Measurements from ENCODE around the gene COMMD8. TPM values are rescaled to one million over a fixed set of nuclear protein-coding genes. Genes with fewer than 3 reads are reported as not detected.

The COMMD8 gene
- total RNA-seq, 5 donors from 2014 or later (not counting 1 experiment from before 2014, with no cell fraction given): 8.2 to 17.0 (median 15.7) TPM

DNA sequence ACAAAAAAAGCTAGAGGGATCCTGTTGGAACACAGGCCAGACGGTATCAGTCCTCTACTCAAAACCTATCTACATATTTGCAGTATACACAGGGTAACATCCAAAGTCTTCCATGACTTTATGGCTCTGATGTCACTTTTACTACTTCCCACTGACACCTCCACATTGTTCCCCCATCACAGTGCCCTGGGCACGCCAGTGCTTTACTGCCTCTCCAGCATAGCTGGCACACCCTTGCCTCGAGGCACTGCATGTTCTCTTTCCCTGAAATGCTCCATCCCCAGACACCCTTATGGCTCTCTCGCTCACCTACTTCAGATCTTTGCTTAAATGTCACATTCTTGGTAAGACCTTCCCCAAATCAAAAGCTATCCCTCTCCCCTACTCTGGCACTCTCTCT is 15.3 kb upstream of the COMMD8 start:
- H3K4me3 ChIP-seq (ENCODE audit: control insufficient read depth in 1 of 2, extremely low read depth in 1 of 2, low read length in 1 of 2): no peak overlapping the region
- H3K4me1 ChIP-seq (ENCODE audit: control insufficient read depth in 1 of 2, extremely low read depth in 1 of 2, insufficient read depth in 2 of 2, low read length in 2 of 2): no peaks in the 10 kb centered on the region
- no peaks in the 10 kb centered on the region for H3K36me3 ChIP-seq (ENCODE audit: control insufficient read depth in 2 of 2, extremely low read depth in 1 of 2, insufficient read depth in 1 of 2, low read length in 1 of 2)
- ChIA-PET CTCF (interaction anchor here in 1 of 2 donors (1.4 kb wide), 1 partner anchor 20 kb away, joined by 3 read pairs; no protein-coding TSS in a partner anchor), POLR2A (no interaction called here)
- DNase-seq (no peak), ATAC-seq (replicated peaks in 1 of 4) (no peak)
- H3K27me3 ChIP-seq (replicated peaks in 1 of 2; ENCODE audit: control insufficient read depth in 2 of 2, extremely low read depth in 1 of 2, insufficient read depth in 2 of 2, low read length in 1 of 2): no peaks in the 10 kb centered on the region
- H3K27ac ChIP-seq (ENCODE audit: low read length): no peak overlapping the region
- no peaks in the 10 kb centered on the region for H3K9me3 Mint-ChIP-seq
- H3K27ac Mint-ChIP-seq: no peak overlapping the region
- no peaks in the 10 kb centered on the region for H3K36me3 Mint-ChIP-seq
- peaks cover 7 to 8% (median 8%) of the 10 kb centered on the region in 3 donors for H3K4me1 Mint-ChIP-seq
- H3K4me3 Mint-ChIP-seq: no peak overlapping the region
- WGBS (ENCODE audit: insufficient coverage): 79% methylated on average over 4 of the region's 4 CpGs
- H3K27me3 Mint-ChIP-seq: peaks cover 3 to 6% of the 10 kb centered on the region in 2 donors
- no peaks in the 10 kb centered on the region for H3K9me3 ChIP-seq

- Mint-ChIP-seq H3K9me3 (no peaks in the 10 kb centered on the region), H3K27ac (no peak overlapping the region), H3K36me3 (no peaks in the 10 kb centered on the region), H3K27me3 (peaks cover 6% of the 10 kb centered on the region in 2 donors), H3K4me3 (no peak overlapping the region), H3K4me1 (no peaks in the 10 kb centered on the region)
- WGBS (ENCODE audit: insufficient coverage): 100% methylated on average over 1 of the region's 1 CpG
- H3K4me3 ChIP-seq (ENCODE audit: control insufficient read depth in 1 of 2, extremely low read depth in 1 of 2, low read length in 1 of 2): no peak overlapping the region
- no peak overlapping the region for H3K27ac ChIP-seq (ENCODE audit: low read length)
- ATAC-seq (replicated peaks in 1 of 4) (no peak), DNase-seq (no peak)
- no peaks in the 10 kb centered on the region for H3K36me3 ChIP-seq (ENCODE audit: control insufficient read depth in 2 of 2, extremely low read depth in 1 of 2, insufficient read depth in 1 of 2, low read length in 1 of 2)
- H3K27me3 ChIP-seq (replicated peaks in 1 of 2; ENCODE audit: control insufficient read depth in 2 of 2, extremely low read depth in 1 of 2, insufficient read depth in 2 of 2, low read length in 1 of 2): no peaks in the 10 kb centered on the region
- ChIA-PET POLR2A (no interaction called here), CTCF (no interaction called here)
- H3K9me3 ChIP-seq: no peaks in the 10 kb centered on the region
- no peaks in the 10 kb centered on the region for H3K4me1 ChIP-seq (ENCODE audit: control insufficient read depth in 1 of 2, extremely low read depth in 1 of 2, insufficient read depth in 2 of 2, low read length in 2 of 2)
Observed at GRCh38 chr4:47475411-47475810, 11.9 kb upstream of the COMMD8 start.

DNA sequence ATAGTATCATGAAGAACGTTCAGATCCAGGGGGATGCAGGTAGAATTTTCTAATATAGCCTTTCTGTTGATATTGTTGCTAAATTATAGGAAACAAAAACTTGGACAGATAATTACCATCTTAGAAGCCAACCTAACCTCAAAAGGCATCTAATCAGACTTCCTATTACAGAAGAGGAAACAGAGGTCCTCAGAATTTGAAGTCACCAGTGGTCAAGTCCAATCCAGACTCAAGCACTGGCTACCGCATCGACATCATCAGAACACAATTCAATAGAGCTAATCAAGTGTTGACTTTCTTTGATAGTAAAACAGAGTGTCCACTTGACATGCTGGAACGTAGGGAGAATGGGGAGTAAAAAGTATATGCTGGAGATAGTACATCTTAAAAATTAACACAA is 11.3 kb upstream of the COMMD8 start:
- no peak for DNase-seq
- ATAC-seq (replicated peaks in 1 of 4): no peak
- ChIA-PET CTCF (no interaction called here), POLR2A (no interaction called here)
- no peaks in the 10 kb centered on the region for H3K36me3 ChIP-seq (ENCODE audit: control insufficient read depth in 2 of 2, extremely low read depth in 1 of 2, insufficient read depth in 1 of 2, low read length in 1 of 2)
- H3K9me3 Mint-ChIP-seq: no peaks in the 10 kb centered on the region
- no peak overlapping the region for H3K4me3 Mint-ChIP-seq
- no peaks in the 10 kb centered on the region for H3K4me1 ChIP-seq (ENCODE audit: control insufficient read depth in 1 of 2, extremely low read depth in 1 of 2, insufficient read depth in 2 of 2, low read length in 2 of 2)
- no peak overlapping the region for H3K4me3 ChIP-seq (ENCODE audit: control insufficient read depth in 1 of 2, extremely low read depth in 1 of 2, low read length in 1 of 2)
- no peak overlapping the region for H3K27ac Mint-ChIP-seq
- WGBS (ENCODE audit: insufficient coverage): no CpG with 5 or more reads among the region's 4 CpGs
- no peaks in the 10 kb centered on the region for H3K4me1 Mint-ChIP-seq
- H3K27me3 ChIP-seq (replicated peaks in 1 of 2; ENCODE audit: control insufficient read depth in 2 of 2, extremely low read depth in 1 of 2, insufficient read depth in 2 of 2, low read length in 1 of 2): no peaks in the 10 kb centered on the region
- H3K27ac ChIP-seq (ENCODE audit: low read length): no peak overlapping the region
- H3K9me3 ChIP-seq: no peaks in the 10 kb centered on the region
- no peaks in the 10 kb centered on the region for H3K36me3 Mint-ChIP-seq
- peaks cover 6% of the 10 kb centered on the region in 2 donors for H3K27me3 Mint-ChIP-seq

GRCh38 chr4:47473141-47473750 is 9.7 kb upstream of the COMMD8 start:
- ChIA-PET POLR2A (no interaction called here), CTCF (interaction anchor here in 1 of 2 donors (0.6 to 1.2 kb wide), 2 partner anchors 10 to 18 kb away, joined by 4 read pairs; partner anchors contain the start of gene COMMD8)
- H3K36me3 ChIP-seq (ENCODE audit: control insufficient read depth in 2 of 2, extremely low read depth in 1 of 2, insufficient read depth in 1 of 2, low read length in 1 of 2): no peaks in the 10 kb centered on the region
- WGBS (ENCODE audit: insufficient coverage): 100% methylated on average over 1 of the region's 3 CpGs
- Mint-ChIP-seq H3K27ac (no peak overlapping the region), H3K4me3 (no peak overlapping the region), H3K4me1 (no peaks in the 10 kb centered on the region), H3K36me3 (no peaks in the 10 kb centered on the region), H3K27me3 (peaks cover 0 to 3% of the 10 kb centered on the region in 2 donors), H3K9me3 (no peaks in the 10 kb centered on the region)
- H3K27ac ChIP-seq (ENCODE audit: low read length): no peak overlapping the region
- no peaks in the 10 kb centered on the region for H3K9me3 ChIP-seq
- no peaks in the 10 kb centered on the region for H3K27me3 ChIP-seq (replicated peaks in 1 of 2; ENCODE audit: control insufficient read depth in 2 of 2, extremely low read depth in 1 of 2, insufficient read depth in 2 of 2, low read length in 1 of 2)
- ATAC-seq (replicated peaks in 1 of 4) (no peak), DNase-seq (no peak)
- no peaks in the 10 kb centered on the region for H3K4me1 ChIP-seq (ENCODE audit: control insufficient read depth in 1 of 2, extremely low read depth in 1 of 2, insufficient read depth in 2 of 2, low read length in 2 of 2)
- H3K4me3 ChIP-seq (ENCODE audit: control insufficient read depth in 1 of 2, extremely low read depth in 1 of 2, low read length in 1 of 2): no peak overlapping the region

DNA sequence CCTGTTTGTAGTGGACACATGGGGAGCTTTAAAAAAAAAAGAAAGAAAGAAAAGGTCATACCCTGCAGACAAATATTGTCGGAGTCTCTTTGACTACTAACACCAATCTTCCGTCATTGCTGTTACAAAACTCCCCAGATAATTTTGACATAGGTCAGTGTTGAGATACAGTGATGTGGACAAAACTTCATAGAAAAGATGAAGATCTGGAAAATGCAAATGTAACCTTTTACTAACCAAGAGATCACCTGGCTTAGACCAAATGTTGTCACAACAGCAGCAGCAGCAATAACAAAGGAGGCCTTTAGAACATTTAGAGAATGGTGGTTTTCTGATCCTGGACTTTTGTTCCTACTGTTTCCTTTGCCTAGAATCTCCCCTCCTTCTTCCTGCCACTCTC is 8.1 kb upstream of the COMMD8 start:
- no peaks in the 10 kb centered on the region for H3K4me1 ChIP-seq (ENCODE audit: control insufficient read depth in 1 of 2, extremely low read depth in 1 of 2, insufficient read depth in 2 of 2, low read length in 2 of 2)
- no peaks in the 10 kb centered on the region for H3K9me3 ChIP-seq
- Mint-ChIP-seq H3K27me3 (peaks cover 0 to 3% of the 10 kb centered on the region in 2 donors), H3K36me3 (no peaks in the 10 kb centered on the region), H3K27ac (no peak overlapping the region), H3K4me3 (no peak overlapping the region), H3K4me1 (no peaks in the 10 kb centered on the region), H3K9me3 (no peaks in the 10 kb centered on the region)
- H3K4me3 ChIP-seq (ENCODE audit: control insufficient read depth in 1 of 2, extremely low read depth in 1 of 2, low read length in 1 of 2): no peak overlapping the region
- no peaks in the 10 kb centered on the region for H3K36me3 ChIP-seq (ENCODE audit: control insufficient read depth in 2 of 2, extremely low read depth in 1 of 2, insufficient read depth in 1 of 2, low read length in 1 of 2)
- H3K27me3 ChIP-seq (replicated peaks in 1 of 2; ENCODE audit: control insufficient read depth in 2 of 2, extremely low read depth in 1 of 2, insufficient read depth in 2 of 2, low read length in 1 of 2): no peaks in the 10 kb centered on the region
- WGBS (ENCODE audit: insufficient coverage): no CpG with 5 or more reads among the region's 2 CpGs
- no peak overlapping the region for H3K27ac ChIP-seq (ENCODE audit: low read length)
- ATAC-seq (replicated peaks in 1 of 4): no peak
- ChIA-PET POLR2A (no interaction called here), CTCF (interaction anchor here in 1 of 2 donors (1.2 to 2.1 kb wide), 2 partner anchors 13 to 18 kb away, joined by 4 to 6 read pairs; partner anchors contain the start of gene ATP10D)
- DNase-seq: no peak

GRCh38 chr4:47471064-47471463 is 7.6 kb upstream of the COMMD8 start:
- Mint-ChIP-seq H3K27ac (no peak overlapping the region), H3K4me3 (no peak overlapping the region), H3K36me3 (no peaks in the 10 kb centered on the region), H3K4me1 (no peaks in the 10 kb centered on the region), H3K27me3 (peaks cover 0 to 3% of the 10 kb centered on the region in 2 donors), H3K9me3 (no peaks in the 10 kb centered on the region)
- DNase-seq (no peak), ATAC-seq (replicated peaks in 1 of 4) (no peak)
- no peak overlapping the region for H3K27ac ChIP-seq (ENCODE audit: low read length)
- no CpG with 5 or more reads among the region's 4 CpGs for WGBS (ENCODE audit: insufficient coverage)
- ChIA-PET POLR2A (interaction anchor here in 1 of 2 donors (1.0 kb wide), 1 partner anchor 14 kb away, joined by 6 read pairs; the partner anchor contains the start of gene ATP10D), CTCF (interaction anchor here in 1 of 2 donors (1.2 to 2.1 kb wide), 2 partner anchors 14 to 19 kb away, joined by 4 to 6 read pairs; partner anchors contain the start of gene ATP10D)
- H3K9me3 ChIP-seq: no peaks in the 10 kb centered on the region
- H3K4me3 ChIP-seq (ENCODE audit: control insufficient read depth in 1 of 2, extremely low read depth in 1 of 2, low read length in 1 of 2): no peak overlapping the region
- H3K36me3 ChIP-seq (ENCODE audit: control insufficient read depth in 2 of 2, extremely low read depth in 1 of 2, insufficient read depth in 1 of 2, low read length in 1 of 2): no peaks in the 10 kb centered on the region
- no peaks in the 10 kb centered on the region for H3K27me3 ChIP-seq (replicated peaks in 1 of 2; ENCODE audit: control insufficient read depth in 2 of 2, extremely low read depth in 1 of 2, insufficient read depth in 2 of 2, low read length in 1 of 2)
- H3K4me1 ChIP-seq (ENCODE audit: control insufficient read depth in 1 of 2, extremely low read depth in 1 of 2, insufficient read depth in 2 of 2, low read length in 2 of 2): no peaks in the 10 kb centered on the region

All from T-cell (primary cell).